ENCODE results near the gene GRN. TPM values are rescaled to one million over a fixed set of nuclear protein-coding genes. Genes with fewer than 3 reads are reported as not detected.

The GRN gene
- total and polyA plus RNA-seq, 2 donors (not counting 3 experiments of a cell fraction or from before 2014, with no cell fraction given), result 343 to 1,034 TPM

DNA sequence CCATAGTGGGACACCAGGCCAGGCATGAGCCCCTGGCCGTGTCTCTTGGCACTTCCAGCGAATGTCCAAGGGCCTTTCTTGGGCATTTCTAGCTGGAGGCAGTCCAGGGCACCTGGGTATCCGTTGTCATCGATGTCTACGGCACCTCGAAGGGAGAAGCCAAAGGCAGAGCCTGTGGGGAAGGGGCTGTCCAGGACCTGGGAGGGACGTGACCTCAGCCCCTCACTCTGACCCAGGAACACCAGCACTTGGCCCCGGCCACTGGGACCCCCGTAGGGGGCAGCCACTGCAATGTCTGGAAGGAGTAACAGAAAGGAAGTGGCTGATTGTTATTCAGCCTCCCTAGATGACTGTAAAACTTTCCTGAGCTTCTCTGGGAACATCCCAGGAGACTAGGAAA is 35.7 kb downstream of the GRN start:
- CTCF ChIA-PET, result interaction anchor here (0.9 kb wide), 1 partner anchor 142 kb away, joined by 5 read pairs; no protein-coding TSS in a partner anchor
- Histone ChIP-seq H3K4me3 (replicated peaks in 1 of 3; ENCODE audit: insufficient read depth in 1 of 3, low read depth in 1 of 3, low read length in 3 of 3) (no peak overlapping the region), H3K27ac (ENCODE audit: insufficient read depth, low read depth, low read length) (no peak overlapping the region), H3K27me3 (ENCODE audit: control insufficient read depth in 2 of 2, insufficient read depth in 2 of 2, low read length in 2 of 2) (peaks cover 10 to 13% of the 10 kb centered on the region in 2 experiments), H3K4me2 (ENCODE audit: insufficient read depth, low read length) (no peak overlapping the region), H3K9ac (replicated peaks; ENCODE audit: extremely low read depth, insufficient read depth, low read length) (no peak overlapping the region), H3K9me3 (replicated peaks; ENCODE audit: control insufficient read depth, insufficient read depth, low read length) (no peaks in the 10 kb centered on the region), H3K9me1 (replicated peaks; ENCODE audit: control insufficient read depth, extremely low read depth, insufficient read depth, low read length) (no peaks in the 10 kb centered on the region), H3K79me2 (ENCODE audit: control insufficient read depth, insufficient read depth, low read length) (no peaks in the 10 kb centered on the region), H3K36me3 (ENCODE audit: control insufficient read depth in 2 of 2, extremely low read depth in 1 of 2, insufficient read depth in 2 of 2, low read length in 2 of 2) (no peaks in the 10 kb centered on the region), H3K4me1 (ENCODE audit: control insufficient read depth, extremely low read depth, insufficient read depth, low read length) (peaks cover 7% of the 10 kb centered on the region), H4K20me1 (replicated peaks; ENCODE audit: control insufficient read depth, extremely low read depth, insufficient read depth, low read length) (no peaks in the 10 kb centered on the region), H2AFZ (ENCODE audit: low read depth, low read length) (no peak overlapping the region)
- no TSS peak for BruUV-seq (replicated peaks)
- dilution Hi-C loops (cut with MboI; ENCODE audit: extremely low pct_ligation_motif_present, low sequenced_read_pairs) (no loop called here), intact Hi-C loops (cut with micrococcal nuclease) (no loop called here)
- DNase-seq (ENCODE audit: low read depth, low spot score) (no peak), FAIRE-seq (no peak)
- TF ChIP-seq, protein P1, sequence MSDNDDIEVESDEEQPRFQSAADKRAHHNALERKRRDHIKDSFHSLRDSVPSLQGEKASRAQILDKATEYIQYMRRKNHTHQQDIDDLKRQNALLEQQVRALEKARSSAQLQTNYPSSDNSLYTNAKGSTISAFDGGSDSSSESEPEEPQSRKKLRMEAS (IDR thresholded peaks at IDR 0.05; ENCODE audit: insufficient read depth, insufficient read length), result no peak
- TF ChIP-seq GATA2 (IDR thresholded peaks at IDR 0.05; ENCODE audit: insufficient read depth, insufficient read length, low read depth, low read length) (no peak), POLR2AphosphoS5 (IDR thresholded peaks at IDR 0.05; ENCODE audit: insufficient read depth, low read depth, low read length) (no peak), FOS (IDR thresholded peaks at IDR 0.05; ENCODE audit: borderline replicate concordance, insufficient read depth, low read length) (no peak), JUN (IDR thresholded peaks at IDR 0.05; ENCODE audit: borderline replicate concordance, insufficient read depth, insufficient read length, low read depth) (no peak), POLR2A (IDR thresholded peaks at IDR 0.05; ENCODE audit: low read depth, low read length) (no peak), EZH2 (IDR thresholded peaks at IDR 0.05; ENCODE audit: borderline replicate concordance, low read depth, low read length, severe bottlenecking) (no peak), MYC (IDR thresholded peaks at IDR 0.05; ENCODE audit: low read depth, low read length) (no peak)
- TF ChIP-seq, protein P2, sequence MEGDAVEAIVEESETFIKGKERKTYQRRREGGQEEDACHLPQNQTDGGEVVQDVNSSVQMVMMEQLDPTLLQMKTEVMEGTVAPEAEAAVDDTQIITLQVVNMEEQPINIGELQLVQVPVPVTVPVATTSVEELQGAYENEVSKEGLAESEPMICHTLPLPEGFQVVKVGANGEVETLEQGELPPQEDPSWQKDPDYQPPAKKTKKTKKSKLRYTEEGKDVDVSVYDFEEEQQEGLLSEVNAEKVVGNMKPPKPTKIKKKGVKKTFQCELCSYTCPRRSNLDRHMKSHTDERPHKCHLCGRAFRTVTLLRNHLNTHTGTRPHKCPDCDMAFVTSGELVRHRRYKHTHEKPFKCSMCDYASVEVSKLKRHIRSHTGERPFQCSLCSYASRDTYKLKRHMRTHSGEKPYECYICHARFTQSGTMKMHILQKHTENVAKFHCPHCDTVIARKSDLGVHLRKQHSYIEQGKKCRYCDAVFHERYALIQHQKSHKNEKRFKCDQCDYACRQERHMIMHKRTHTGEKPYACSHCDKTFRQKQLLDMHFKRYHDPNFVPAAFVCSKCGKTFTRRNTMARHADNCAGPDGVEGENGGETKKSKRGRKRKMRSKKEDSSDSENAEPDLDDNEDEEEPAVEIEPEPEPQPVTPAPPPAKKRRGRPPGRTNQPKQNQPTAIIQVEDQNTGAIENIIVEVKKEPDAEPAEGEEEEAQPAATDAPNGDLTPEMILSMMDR (IDR thresholded peaks at IDR 0.05; ENCODE audit: extremely low read depth in 1 of 2, insufficient read depth in 1 of 2, low read depth in 1 of 2, low read length in 2 of 2), result no peak
- POLR2A ChIA-PET, result no interaction called here

All from endothelial cell of umbilical vein (primary cell).